MCF 10A (cell line): ENCODE data around the gene ERC2. TPM values are rescaled to one million over a fixed set of nuclear protein-coding genes. Genes with fewer than 3 reads are reported as not detected.

Source experiments
- BruUV-seq: library from RNA; stranded (reverse); fragments of 400-500 nt; replicated peaks from 2 replicates; lab custom pipeline; 2021; lab: Mats Ljungman, UMichigan
- CTCF ChIA-PET: fragments of 300-600 bp; sonication (Branson Sonifier 250); formaldehyde crosslinking; extraction: SDS; loops from one replicate; lab custom pipeline; 2021; ENCODE audit warnings: antibody characterized with exemption, inconsistent platforms; lab: Yijun Ruan, JAX
- POLR2A ChIA-PET: fragments of 300-600, 350-650 bp; sonication (Branson Sonifier 250); formaldehyde crosslinking; extraction: SDS; loops from one replicate; lab custom pipeline; 2020; ENCODE audit warnings: antibody characterized with exemption, inconsistent platforms; lab: Yijun Ruan, JAX
- DNase-seq: peaks from one replicate; pipeline ENCODE4 v3.0.0-alpha.2; 2018; ENCODE audit not compliant: unreplicated experiment
- H3K27ac Mint-ChIP-seq: one replicate; pipeline ENCODE4 v1.8.0; 2022; ENCODE audit warnings: mild to moderate bottlenecking, low read depth, mixed read lengths; ENCODE audit not compliant: unreplicated experiment
- H3K27me3 Mint-ChIP-seq: one replicate; pipeline ENCODE4 v1.8.0; 2022; ENCODE audit warnings: mixed read lengths; ENCODE audit not compliant: insufficient read depth, unreplicated experiment
- H3K36me3 Mint-ChIP-seq: one replicate; pipeline ENCODE4 v1.8.0; 2022; ENCODE audit warnings: mild to moderate bottlenecking, moderate library complexity, mixed read lengths; ENCODE audit not compliant: insufficient read depth, unreplicated experiment
- H3K4me1 Mint-ChIP-seq: one replicate; pipeline ENCODE4 v1.8.0; 2022; ENCODE audit warnings: mixed read lengths; ENCODE audit not compliant: insufficient read depth, unreplicated experiment
- H3K4me3 Mint-ChIP-seq: one replicate; pipeline ENCODE4 v1.8.0; 2022; ENCODE audit warnings: mild to moderate bottlenecking, moderate library complexity, mixed read lengths; ENCODE audit not compliant: unreplicated experiment
- H3K9me3 Mint-ChIP-seq: one replicate; pipeline ENCODE4 v1.8.0; 2022; ENCODE audit warnings: mixed read lengths; ENCODE audit not compliant: unreplicated experiment
- intact Hi-C: fragments of 100-400 bp; cut with micrococcal nuclease; formaldehyde crosslinking; loops from 2 replicates; pipeline ENCODE4 v1.14.1; 2022
- total RNA-seq: library from RNA; stranded (reverse); gene quantifications from 2 replicates; pipeline ENCODE4 v1.2.3, GENCODE V29; 2022
- TF ChIP-seq, protein P1 (sequence below): fragments of 200-600 bp; IDR thresholded peaks from one replicate; pipeline ENCODE4 v1.8.0; 2022; ENCODE audit warnings: antibody characterized with exemption, mild to moderate bottlenecking; ENCODE audit not compliant: unreplicated experiment

Gene ERC2
- total RNA-seq, 1 experiment from 2014 or later = 0.42 TPM

DNA sequence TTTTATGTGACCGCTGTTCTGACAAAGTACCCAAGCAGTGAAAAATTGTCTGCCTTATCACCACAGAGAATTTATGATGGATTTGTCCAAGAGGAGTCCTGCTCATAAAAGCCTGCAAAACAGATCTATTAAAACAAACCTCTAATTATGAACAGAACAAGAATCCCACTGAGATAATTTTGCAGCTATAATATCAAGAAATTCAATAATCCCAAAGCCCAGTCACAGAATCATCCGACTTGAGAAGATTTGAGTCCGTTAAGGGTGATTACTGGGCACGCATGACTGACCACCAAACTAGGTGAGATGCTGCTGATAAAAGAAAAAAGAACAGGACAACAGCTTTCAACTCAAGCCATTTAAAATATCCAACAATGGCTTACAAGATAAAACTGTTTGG lies 750.2 kb downstream of the ERC2 start:
- peaks cover 31% of the 10 kb centered on the region for H3K27me3 Mint-ChIP-seq
- H3K4me1 Mint-ChIP-seq = no peaks in the 10 kb centered on the region
- no peaks in the 10 kb centered on the region for H3K36me3 Mint-ChIP-seq
- no peak for DNase-seq
- ChIA-PET CTCF (interaction anchor here (0.7 to 2.1 kb wide), 6 partner anchors 49 to 848 kb away, joined by 3 to 14 read pairs (median 4); no protein-coding TSS in a partner anchor), POLR2A (no interaction called here)
- no peak overlapping the region for H3K4me3 Mint-ChIP-seq
- H3K9me3 Mint-ChIP-seq = no peaks in the 10 kb centered on the region
- TF ChIP-seq, protein P1, sequence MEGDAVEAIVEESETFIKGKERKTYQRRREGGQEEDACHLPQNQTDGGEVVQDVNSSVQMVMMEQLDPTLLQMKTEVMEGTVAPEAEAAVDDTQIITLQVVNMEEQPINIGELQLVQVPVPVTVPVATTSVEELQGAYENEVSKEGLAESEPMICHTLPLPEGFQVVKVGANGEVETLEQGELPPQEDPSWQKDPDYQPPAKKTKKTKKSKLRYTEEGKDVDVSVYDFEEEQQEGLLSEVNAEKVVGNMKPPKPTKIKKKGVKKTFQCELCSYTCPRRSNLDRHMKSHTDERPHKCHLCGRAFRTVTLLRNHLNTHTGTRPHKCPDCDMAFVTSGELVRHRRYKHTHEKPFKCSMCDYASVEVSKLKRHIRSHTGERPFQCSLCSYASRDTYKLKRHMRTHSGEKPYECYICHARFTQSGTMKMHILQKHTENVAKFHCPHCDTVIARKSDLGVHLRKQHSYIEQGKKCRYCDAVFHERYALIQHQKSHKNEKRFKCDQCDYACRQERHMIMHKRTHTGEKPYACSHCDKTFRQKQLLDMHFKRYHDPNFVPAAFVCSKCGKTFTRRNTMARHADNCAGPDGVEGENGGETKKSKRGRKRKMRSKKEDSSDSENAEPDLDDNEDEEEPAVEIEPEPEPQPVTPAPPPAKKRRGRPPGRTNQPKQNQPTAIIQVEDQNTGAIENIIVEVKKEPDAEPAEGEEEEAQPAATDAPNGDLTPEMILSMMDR = no peak
- no peak overlapping the region for H3K27ac Mint-ChIP-seq
- intact Hi-C loops = no loop called here
- no TSS peak for BruUV-seq

DNA sequence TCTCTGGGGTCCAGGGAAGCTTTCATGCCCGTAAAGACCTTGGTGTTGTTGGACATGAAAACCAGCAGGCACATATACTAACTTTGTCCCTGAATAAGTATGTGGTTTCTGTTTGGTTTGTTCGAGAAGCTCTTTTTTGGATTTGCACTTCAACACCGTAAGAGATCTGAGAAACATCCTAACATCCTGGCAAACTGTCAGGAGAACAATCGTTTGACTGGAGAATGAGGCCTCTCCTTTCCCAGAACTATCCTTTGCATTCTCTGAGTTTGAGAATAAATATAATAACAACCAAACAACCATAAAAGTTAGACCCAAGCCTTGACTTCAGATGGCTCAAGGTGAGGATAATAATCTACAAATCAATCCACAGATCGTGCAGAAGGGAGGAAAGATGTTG lies 750.8 kb downstream of the ERC2 start:
- Mint-ChIP-seq H3K27ac (no peak overlapping the region), H3K4me1 (no peaks in the 10 kb centered on the region), H3K36me3 (no peaks in the 10 kb centered on the region), H3K27me3 (peaks cover 25% of the 10 kb centered on the region), H3K4me3 (no peak overlapping the region), H3K9me3 (no peaks in the 10 kb centered on the region)
- intact Hi-C loops = no loop called here
- no peak for DNase-seq
- no TSS peak for BruUV-seq
- ChIA-PET CTCF (interaction anchor here (0.7 to 2.1 kb wide), 4 partner anchors 48 to 704 kb away, joined by 3 to 14 read pairs (median 4); no protein-coding TSS in a partner anchor), POLR2A (no interaction called here)
- TF ChIP-seq, protein P1 = no peak

DNA sequence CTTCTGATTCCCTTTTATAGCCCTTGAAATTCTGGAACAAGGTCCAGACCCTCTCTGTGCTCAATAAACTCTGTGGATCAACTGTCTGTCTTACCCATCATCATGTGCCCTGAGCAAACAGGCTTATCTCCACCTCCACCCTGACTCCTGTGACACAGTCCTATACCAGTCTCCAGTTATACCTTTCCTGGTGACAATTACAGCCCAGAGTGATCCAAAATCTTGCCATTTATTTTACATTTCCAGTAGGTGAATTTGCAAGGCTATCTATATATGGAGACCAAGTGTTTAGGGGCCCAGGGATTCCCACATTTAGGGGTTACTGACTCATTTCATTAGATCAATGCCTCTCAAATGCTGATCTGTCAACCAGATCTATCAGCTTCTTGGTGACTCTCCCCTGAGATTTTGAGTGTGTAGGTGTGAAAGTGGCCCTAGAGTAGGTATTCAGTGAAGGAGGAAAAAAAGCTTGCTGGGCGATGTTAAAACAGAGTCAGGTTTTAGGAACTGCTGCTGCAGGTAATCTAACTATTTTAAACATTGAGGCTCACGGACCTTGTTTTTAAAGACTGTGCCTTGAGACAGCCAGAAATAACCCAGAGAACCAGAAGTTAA lies 751.5 kb downstream of the ERC2 start:
- POLR2A ChIA-PET = no interaction called here
- TF ChIP-seq, protein P1 = no peak
- Mint-ChIP-seq H3K27ac (no peak overlapping the region), H3K4me3 (no peak overlapping the region), H3K36me3 (no peaks in the 10 kb centered on the region), H3K9me3 (no peaks in the 10 kb centered on the region), H3K27me3 (peaks cover 24% of the 10 kb centered on the region), H3K4me1 (no peaks in the 10 kb centered on the region)
- no peak for DNase-seq
- CTCF ChIA-PET = interaction anchor here (2.1 kb wide), 1 partner anchor 192 kb away, joined by 14 read pairs; no protein-coding TSS in a partner anchor
- no TSS peak for BruUV-seq
- intact Hi-C loops = no loop called here

DNA sequence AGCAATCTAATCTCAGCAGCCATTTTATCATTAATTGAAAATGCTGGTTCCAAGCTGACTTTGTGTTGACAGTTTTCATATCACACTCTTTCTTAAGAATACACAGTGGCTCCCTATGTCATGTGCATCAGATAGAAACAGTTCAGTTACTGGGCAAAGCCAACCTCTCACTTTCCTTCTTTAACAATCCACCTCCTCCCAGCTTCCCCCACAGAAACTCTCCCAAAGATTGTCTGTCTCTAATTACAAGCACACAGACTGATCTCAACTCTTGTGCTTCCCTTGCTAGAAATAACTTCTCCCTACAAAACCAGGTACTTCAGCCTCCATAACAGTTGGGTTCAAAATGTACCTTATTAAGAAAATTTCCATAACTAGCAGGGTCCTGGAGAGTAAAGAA lies 752.2 kb downstream of the ERC2 start:
- Mint-ChIP-seq H3K9me3 (no peaks in the 10 kb centered on the region), H3K27ac (no peak overlapping the region), H3K4me3 (no peak overlapping the region), H3K4me1 (no peaks in the 10 kb centered on the region), H3K36me3 (no peaks in the 10 kb centered on the region), H3K27me3 (peaks cover 24% of the 10 kb centered on the region)
- ChIA-PET POLR2A (no interaction called here), CTCF (interaction anchor here (0.9 kb wide), 1 partner anchor 46 kb away, joined by 3 read pairs; no protein-coding TSS in a partner anchor)
- DNase-seq = no peak
- intact Hi-C loops = no loop called here
- BruUV-seq = no TSS peak
- TF ChIP-seq, protein P1 = no peak
